GM12892 (cell line): Measurements from ENCODE around the gene TIGD3.

Source experiments
- POLR2A ChIP-seq: IDR thresholded peaks from 2 replicates; pipeline ENCODE4 v1.6.1; 2011; ENCODE audit warnings: low read depth, low read length, control low read depth
- POLR2AphosphoS5 ChIP-seq: IDR thresholded peaks from 2 replicates; pipeline ENCODE4 v1.6.1; 2011; ENCODE audit warnings: low read depth, low read length, control low read depth

DNA sequence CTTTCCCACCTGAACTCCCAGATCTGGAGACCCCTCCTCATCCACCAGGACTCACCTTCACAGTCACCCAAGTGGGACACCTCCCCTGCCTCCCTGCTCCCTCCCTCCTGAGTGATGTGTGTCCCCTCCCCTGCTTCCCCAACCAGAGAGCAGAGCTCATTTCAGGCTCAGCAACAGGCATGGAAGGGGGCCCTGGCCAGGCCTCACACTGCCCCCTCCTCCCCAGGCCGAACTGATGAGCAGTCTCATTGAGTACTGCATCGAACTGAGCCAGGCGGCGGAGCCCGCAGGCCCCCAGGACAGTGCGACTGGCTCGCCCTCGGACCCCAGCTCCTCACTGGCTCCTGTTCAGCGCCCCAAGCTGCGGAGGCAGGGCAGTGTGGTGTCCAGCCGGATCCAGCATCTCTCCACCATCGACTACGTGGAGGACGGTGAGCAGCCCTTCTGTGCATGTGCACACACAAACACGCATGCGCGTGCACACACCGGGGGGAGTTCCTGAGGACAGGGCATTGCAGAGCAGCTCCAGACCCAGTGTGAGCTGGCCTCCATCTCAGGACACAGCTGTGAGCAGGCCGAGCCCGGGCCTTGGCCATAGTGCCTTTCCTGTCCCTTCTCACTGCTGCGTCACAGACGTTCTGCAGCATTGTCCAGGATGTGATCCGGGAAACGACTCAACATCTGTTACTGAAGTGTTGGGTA is 50.2 kb downstream of the TIGD3 start:
- TF ChIP-seq POLR2A (no peak), POLR2AphosphoS5 (no peak)
